ENCODE results near the gene RIMOC1. TPM values are rescaled to one million over a fixed set of nuclear protein-coding genes. Genes with fewer than 3 reads are reported as not detected.

Gene RIMOC1
- total and polyA plus RNA-seq, 2 donors (not counting 1 experiment from before 2014, with no cell fraction given), result 5.3 to 33.1 TPM

- Histone ChIP-seq H3K36me3 (replicated peaks in 1 of 2; ENCODE audit: control extremely low read depth in 1 of 2, control insufficient read depth in 1 of 2, extremely low read depth in 1 of 2, insufficient read depth in 2 of 2, low read length in 1 of 2) (peaks cover 0 to 14% of the 10 kb centered on the region in 2 experiments), H3K79me2 (ENCODE audit: control insufficient read depth, insufficient read depth, low read length) (no peaks in the 10 kb centered on the region), H3K27ac (ENCODE audit: low read length in 2 of 2) (peak overlapping the region; percentile 96 to 98), H3K9me3 (ENCODE audit: control extremely low read depth in 1 of 3, control insufficient read depth in 2 of 3, insufficient read depth in 1 of 3, low read length in 2 of 3) (no peaks in the 10 kb centered on the region), H2AFZ (ENCODE audit: insufficient read depth, low read depth, low read length, poor library complexity, severe bottlenecking) (peak overlapping the region; percentile 89), H3K27me3 (replicated peaks in 1 of 4; ENCODE audit: control extremely low read depth in 1 of 4, control insufficient read depth in 3 of 4, insufficient read depth in 4 of 4, low read length in 3 of 4) (no peaks in the 10 kb centered on the region), H4K20me1 (ENCODE audit: control insufficient read depth, insufficient read depth, low read length, poor library complexity, severe bottlenecking) (no peaks in the 10 kb centered on the region), H3K4me2 (replicated peaks; ENCODE audit: low read depth, low read length, poor library complexity, severe bottlenecking) (peak overlapping the region; percentile 93), H3K9ac (ENCODE audit: low read length) (peak overlapping the region; percentile 92), H3K4me3 (ENCODE audit: control extremely low read depth in 1 of 5, extremely low read depth in 1 of 5, insufficient read depth in 1 of 5, low read depth in 2 of 5, low read length in 4 of 5) (peak overlapping the region; percentile 28 to 87 (median 75)), H3K4me1 (ENCODE audit: control insufficient read depth in 2 of 2, insufficient read depth in 2 of 2, low read length in 2 of 2) (peaks cover 13 to 17% of the 10 kb centered on the region in 2 donors)
- no CpG with 5 or more reads among the region's 4 CpGs for WGBS (ENCODE audit: insufficient coverage)
- H3K4me1 Mint-ChIP-seq, result peaks cover 27% of the 10 kb centered on the region
- peak overlapping the region; percentile 86 for H3K4me3 Mint-ChIP-seq
- intact Hi-C loops (cut with micrococcal nuclease), result loop anchor here (2.0 to 10.0 kb wide), 6 partner anchors 68 to 1680 kb away; partner anchors contain the start of genes PAIP1 and ZNF131
- no peak for DNase-seq
- CTCF ChIA-PET, result interaction anchor here (0.6 to 2.1 kb wide), 4 partner anchors 9 to 133 kb away, joined by 3 to 10 read pairs (median 5); partner anchors contain the start of gene RIMOC1
- POLR2A ChIA-PET, result interaction anchor here (1.3 to 2.1 kb wide), 4 partner anchors 20 to 1559 kb away, joined by 3 to 15 read pairs (median 7); partner anchors contain the start of genes OXCT1, RIMOC1 and TMEM267
- peak overlapping the region; percentile 95 for H3K27ac Mint-ChIP-seq
- no peaks in the 10 kb centered on the region for H3K9me3 Mint-ChIP-seq (ENCODE audit: insufficient read depth)
- ATAC-seq (ENCODE audit: low read depth), result no peak
- TF ChIP-seq EZH2 (IDR thresholded peaks at IDR 0.05; ENCODE audit: borderline replicate concordance, insufficient read depth, low read depth, low read length, poor library complexity, severe bottlenecking), result no peak
- TF ChIP-seq CTCF (IDR thresholded peaks at IDR 0.05), result no peak
- no peaks in the 10 kb centered on the region for H3K27me3 Mint-ChIP-seq
Measured at GRCh38 chr5:41924526-41924871, 20.4 kb downstream of the RIMOC1 start.

- Mint-ChIP-seq H3K4me1 (peaks cover 27% of the 10 kb centered on the region), H3K4me3 (peak within 1 kb of the TSS; percentile 86), H3K9me3 (ENCODE audit: insufficient read depth) (no peaks in the 10 kb centered on the region), H3K27ac (peak within 1 kb of the TSS; percentile 95), H3K27me3 (no peaks in the 10 kb centered on the region)
- H4K20me1 ChIP-seq (ENCODE audit: control insufficient read depth, insufficient read depth, low read length, poor library complexity, severe bottlenecking), result no peaks in the 10 kb centered on the region
- no peaks in the 10 kb centered on the region for H3K9me3 ChIP-seq (ENCODE audit: control extremely low read depth in 1 of 3, control insufficient read depth in 2 of 3, insufficient read depth in 1 of 3, low read length in 2 of 3)
- peaks cover 2 to 14% of the 10 kb centered on the region in 2 experiments for H3K36me3 ChIP-seq (replicated peaks in 1 of 2; ENCODE audit: control extremely low read depth in 1 of 2, control insufficient read depth in 1 of 2, extremely low read depth in 1 of 2, insufficient read depth in 2 of 2, low read length in 1 of 2)
- TF ChIP-seq CTCF (IDR thresholded peaks at IDR 0.05), result peak; percentile 67
- no peak for TF ChIP-seq EZH2 (IDR thresholded peaks at IDR 0.05; ENCODE audit: borderline replicate concordance, insufficient read depth, low read depth, low read length, poor library complexity, severe bottlenecking)
- intact Hi-C loops (cut with micrococcal nuclease), result loop anchor here (1.0 to 10.0 kb wide), 11 partner anchors 21 to 1680 kb away; partner anchors contain the start of genes HMGCS1, OXCT1, PAIP1 and PRKAA1
- peak within 1 kb of the TSS; percentile 96 to 98 for H3K27ac ChIP-seq (ENCODE audit: low read length in 2 of 2)
- ATAC-seq (ENCODE audit: low read depth) (peak; percentile 93), DNase-seq (peak; percentile 95)
- no peaks in the 10 kb centered on the region for H3K79me2 ChIP-seq (ENCODE audit: control insufficient read depth, insufficient read depth, low read length)
- WGBS (ENCODE audit: insufficient coverage), result under 1% methylated on average over 59 of the region's 60 CpGs
- H3K4me1 ChIP-seq (ENCODE audit: control insufficient read depth in 2 of 2, insufficient read depth in 2 of 2, low read length in 2 of 2), result peaks cover 13 to 17% of the 10 kb centered on the region in 2 donors
- peak within 1 kb of the TSS; percentile 89 for H2AFZ ChIP-seq (ENCODE audit: insufficient read depth, low read depth, low read length, poor library complexity, severe bottlenecking)
- peak within 1 kb of the TSS; percentile 72 to 87 (median 77) for H3K4me3 ChIP-seq (ENCODE audit: control extremely low read depth in 1 of 5, extremely low read depth in 1 of 5, insufficient read depth in 1 of 5, low read depth in 2 of 5, low read length in 4 of 5)
- H3K4me2 ChIP-seq (replicated peaks; ENCODE audit: low read depth, low read length, poor library complexity, severe bottlenecking), result peak within 1 kb of the TSS; percentile 93
- ChIA-PET POLR2A (interaction anchor here (0.6 to 2.1 kb wide), 5 partner anchors 14 to 1559 kb away, joined by 3 to 15 read pairs (median 8); partner anchors contain the start of genes OXCT1, RIMOC1 and TMEM267), CTCF (interaction anchor here (0.5 to 2.1 kb wide), 6 partner anchors 9 to 132 kb away, joined by 3 to 10 read pairs (median 4); partner anchors contain the start of gene RIMOC1)
- peak within 1 kb of the TSS; percentile 92 for H3K9ac ChIP-seq (ENCODE audit: low read length)
- no peaks in the 10 kb centered on the region for H3K27me3 ChIP-seq (replicated peaks in 1 of 4; ENCODE audit: control extremely low read depth in 1 of 4, control insufficient read depth in 3 of 4, insufficient read depth in 4 of 4, low read length in 3 of 4)
Measured at GRCh38 chr5:41924872-41925554, 20.9 kb downstream of the RIMOC1 start, which contains the start of gene FBXO4. Gene FBXO4, plus strand, starts transcription at chr5:41925281. Its CDS starts 29 bp downstream, at chr5:41925310.

Measured in B cell (primary cell).